K562 (cell line): ENCODE results near the gene RHOBTB3. TPM values are rescaled to one million over a fixed set of nuclear protein-coding genes. Genes with fewer than 3 reads are reported as not detected.

Experiments used
- ATAC-seq: fragments of 200-7000 bp; cut with Tn5 transposase; 3 replicates; pipeline ENCODE4 v1.9.1; 2020; ENCODE audit warnings: moderate library complexity
- BruUV-seq: library from RNA; stranded (reverse); fragments of 400-500 nt; replicated peaks from 2 replicates; lab custom pipeline; 2021; lab: Mats Ljungman, UMichigan
- CTCF ChIA-PET: fragments of 300-600 bp; formaldehyde crosslinking; extraction: SDS; loops from one replicate; lab custom pipeline; 2021; ENCODE audit warnings: low intra/inter-chr PET ratio; lab: Yijun Ruan, JAX
- POLR2A ChIA-PET: fragments of 300-600, 350-650 bp; sonication (Branson Sonifier 250); formaldehyde crosslinking; extraction: SDS; loops from one replicate; lab custom pipeline; 2021; ENCODE audit warnings: antibody characterized with exemption, inconsistent platforms; lab: Yijun Ruan, JAX
- DNase-seq, 4 experiments: peaks; one replicate each; pipeline versions ENCODE4 v3.0.0 to v3.0.0-alpha.2; 2011 to 2018; ENCODE audit warnings: low spot score in 3 of 4, mixed read lengths in 3 of 4; ENCODE audit errors: extremely low read depth in 1 of 4
- FAIRE-seq: peaks from 2 replicates; lab custom pipeline; 2011; peaks lifted over from hg19 to GRCh38; lab: Jason Lieb, UNC
- H2AFZ ChIP-seq: 2 replicates; pipeline ENCODE4 v1.6.0; 2011; ENCODE audit warnings: low read depth, low read length, control low read depth, inconsistent platforms
- H3K27ac ChIP-seq: fragments of 200-600 bp; 3 replicates; pipeline ENCODE4 v1.8.0; 2011; ENCODE audit warnings: low read depth, mild to moderate bottlenecking, control low read depth, inconsistent platforms, low read length, moderate library complexity, mixed read lengths; ENCODE audit errors: extremely low read depth
- H3K27me3 ChIP-seq, 2 experiments: fragments of 300-600 bp in 1 of 2; 2 replicates in 1 of 2; 3 replicates in 1 of 2; pipeline versions ENCODE4 v1.6.0 to v1.8.0; 2011; ENCODE audit warnings: inconsistent platforms in 2 of 2, low read length in 2 of 2, mild to moderate bottlenecking in 1 of 2, mixed read lengths in 1 of 2, moderate library complexity in 1 of 2; ENCODE audit not compliant: control insufficient read depth in 2 of 2, insufficient read depth in 2 of 2
- H3K36me3 ChIP-seq: fragments of 300-600 bp; 3 replicates; pipeline ENCODE4 v1.8.0; 2011; ENCODE audit warnings: mild to moderate bottlenecking, low read length, inconsistent platforms; ENCODE audit not compliant: control insufficient read depth, insufficient read depth
- H3K4me1 ChIP-seq, 2 experiments: fragments of 200-600 bp in 1 of 2; replicated peaks in 1 of 2; 2 replicates in 1 of 2; 3 replicates in 1 of 2; pipeline versions ENCODE4 v1.5.1 to v1.8.0; 2011; ENCODE audit warnings: inconsistent platforms in 2 of 2, low read length in 2 of 2, mild to moderate bottlenecking in 1 of 2, mixed read lengths in 1 of 2, moderate library complexity in 1 of 2; ENCODE audit not compliant: control insufficient read depth in 2 of 2, insufficient read depth in 2 of 2
- H3K4me2 ChIP-seq: 2 replicates; pipeline ENCODE4 v1.6.1; 2011; ENCODE audit warnings: low read length, control low read depth, inconsistent platforms, mixed read lengths; ENCODE audit not compliant: insufficient read depth
- H3K4me3 ChIP-seq: fragments of 200-600 bp; sonication (generic), shearing (Covaris generic); 2 replicates; pipeline ENCODE4 v1.5.1; 2016; ENCODE audit warnings: control low read depth, inconsistent platforms
- H3K79me2 ChIP-seq: fragments of 200-600 bp; 3 replicates; pipeline ENCODE4 v1.8.0; 2011; ENCODE audit warnings: low read length, inconsistent platforms; ENCODE audit not compliant: control insufficient read depth, insufficient read depth
- H3K9ac ChIP-seq, 2 experiments: 2 replicates each; pipeline versions ENCODE4 v1.6.0 to v1.6.1; 2011; ENCODE audit warnings: low read depth in 2 of 2, low read length in 2 of 2, control low read depth in 1 of 2, inconsistent platforms in 1 of 2, mild to moderate bottlenecking in 1 of 2, mixed read lengths in 1 of 2; ENCODE audit not compliant: insufficient read depth in 1 of 2
- H3K9me1 ChIP-seq: one replicate; pipeline ENCODE4 v1.6.0; 2011; ENCODE audit warnings: inconsistent platforms, mild to moderate bottlenecking, low read length, moderate library complexity; ENCODE audit not compliant: control insufficient read depth, insufficient read depth
- H3K9me3 ChIP-seq: replicated peaks from 2 replicates; pipeline ENCODE4 v1.5.1; 2011; ENCODE audit warnings: low read depth, low read length, inconsistent platforms; ENCODE audit not compliant: control insufficient read depth, insufficient read depth
- H4K20me1 ChIP-seq: replicated peaks from 2 replicates; pipeline ENCODE4 v1.6.1; 2011; ENCODE audit warnings: low read length, inconsistent platforms, mixed read lengths; ENCODE audit not compliant: control insufficient read depth, insufficient read depth
- ATF7 ChIP-seq: fragments of 450-650 bp; IDR thresholded peaks from 2 replicates; pipeline ENCODE4 v1.7.1; 2014; ENCODE audit warnings: mild to moderate bottlenecking, moderate library complexity
- CHD4 ChIP-seq: fragments of 200-600 bp; sonication (generic); IDR thresholded peaks from 3 replicates; pipeline ENCODE4 v1.6.1; 2012; ENCODE audit warnings: low read depth, mild to moderate bottlenecking, mixed read lengths, low read length, inconsistent platforms; ENCODE audit not compliant: insufficient read depth, insufficient replicate concordance, poor library complexity, severe bottlenecking
- E4F1 ChIP-seq: fragments of 250-450 bp; sonication (Bioruptor Pico); IDR thresholded peaks from 2 replicates; pipeline ENCODE4 v1.5.0; 2021; ENCODE audit warnings: mild to moderate bottlenecking, borderline replicate concordance
- HSF4 ChIP-seq: fragments of 250-450 bp; sonication (Bioruptor Pico); IDR thresholded peaks from 2 replicates; pipeline ENCODE4 v2.1.2; 2022; ENCODE audit warnings: mild to moderate bottlenecking, moderate library complexity, borderline replicate concordance
- IFI16 ChIP-seq: fragments of 250-450 bp; sonication (Bioruptor Pico); IDR thresholded peaks from 2 replicates; pipeline ENCODE4 v2.1.2; 2022; ENCODE audit warnings: mild to moderate bottlenecking, inconsistent platforms
- MCM2 ChIP-seq: fragments of 450-650 bp; IDR thresholded peaks from 2 replicates; pipeline ENCODE4 v1.6.1; 2017; ENCODE audit warnings: low read depth, mild to moderate bottlenecking
- RBM34 ChIP-seq: fragments of 200-400 bp; formaldehyde crosslinking; IDR thresholded peaks from 2 replicates; pipeline ENCODE4 v1.6.1; 2018; ENCODE audit warnings: low read length, borderline replicate concordance; ENCODE audit not compliant: insufficient read depth
- TCF7L2 ChIP-seq: fragments of 150-350 bp; IDR thresholded peaks from 2 replicates; pipeline ENCODE4 v1.6.1; 2016; ENCODE audit warnings: low read depth, mild to moderate bottlenecking, low read length, moderate library complexity
- THRB ChIP-seq: fragments of 450-650 bp; formaldehyde crosslinking; conservative IDR thresholded peaks from 2 replicates; pipeline ENCODE4 v1.4.0; 2022; ENCODE audit warnings: mild to moderate bottlenecking, missing genetic modification characterization
- ZNF143 ChIP-seq: sonication (generic); formaldehyde crosslinking; IDR thresholded peaks from 2 replicates; pipeline ENCODE4 v1.9.0; 2022; ENCODE audit warnings: mild to moderate bottlenecking, missing genetic modification reagents
- ZNF644 ChIP-seq: fragments of 200-800 bp; sonication (Bioruptor generic); IDR thresholded peaks from 2 replicates; pipeline ENCODE4 v1.6.1; 2016; ENCODE audit warnings: low read depth, missing genetic modification characterization, missing compliant biosample characterization
- WGBS: fragments of 100-300 bp; shearing (Covaris generic); methylation state at CpG from one replicate; pipeline ENCODE4 v1.1.6; 2016; ENCODE audit warnings: low coverage, mixed read lengths; ENCODE audit not compliant: insufficient coverage; ENCODE audit errors: missing lambda C conversion rate; 5-methylcytosine and 5-hydroxymethylcytosine counted together
- in situ Hi-C: fragments of 300-500 bp; cut with MboI; formaldehyde crosslinking; loops from 4 replicates; pipeline ENCODE4 v1.15.0; 2018; ENCODE audit warnings: inconsistent platforms, mixed read lengths
- intact Hi-C: fragments of 100-400 bp; cut with micrococcal nuclease; formaldehyde crosslinking; loops from 2 replicates; pipeline ENCODE4 v1.14.2; 2022
- polyA plus RNA-seq, 8 experiments: library from polyadenylated mRNA; depleted of rRNA in 4 of 8; stranded (reverse) in 5 of 8; unstranded in 3 of 8; fragments of >200 nt; fragmentation: Nextera tagmentation in 2 of 8; fragmentation: Illumina TruSeq in 1 of 8; extraction: Ambion mirVana in 2 of 8; extraction: Trizol in 1 of 8; gene quantifications; 2 replicates each; pipeline versions ENCODE4 v1.2.1 to v1.2.3, GENCODE V29; 2011 to 2014; ENCODE audit warnings: inconsistent platforms in 1 of 8, missing spikeins in 1 of 8
- total RNA-seq, 7 experiments: library from RNA; depleted of rRNA in 6 of 7; stranded (reverse); fragments of >200 nt in 6 of 7; fragmentation: Illumina TruSeq in 2 of 7; extraction: Trizol in 2 of 7; gene quantifications; 2 replicates each; pipeline versions ENCODE4 v1.2.1 to v1.2.3, GENCODE V29; 2011 to 2021; ENCODE audit warnings: low replicate concordance in 1 of 7

Gene RHOBTB3
- total and polyA plus RNA-seq, 9 of the 15 experiments (the other 6 are each of a cell fraction or from before 2014, with no cell fraction given) = 39.7 to 143 (median 115) TPM

DNA sequence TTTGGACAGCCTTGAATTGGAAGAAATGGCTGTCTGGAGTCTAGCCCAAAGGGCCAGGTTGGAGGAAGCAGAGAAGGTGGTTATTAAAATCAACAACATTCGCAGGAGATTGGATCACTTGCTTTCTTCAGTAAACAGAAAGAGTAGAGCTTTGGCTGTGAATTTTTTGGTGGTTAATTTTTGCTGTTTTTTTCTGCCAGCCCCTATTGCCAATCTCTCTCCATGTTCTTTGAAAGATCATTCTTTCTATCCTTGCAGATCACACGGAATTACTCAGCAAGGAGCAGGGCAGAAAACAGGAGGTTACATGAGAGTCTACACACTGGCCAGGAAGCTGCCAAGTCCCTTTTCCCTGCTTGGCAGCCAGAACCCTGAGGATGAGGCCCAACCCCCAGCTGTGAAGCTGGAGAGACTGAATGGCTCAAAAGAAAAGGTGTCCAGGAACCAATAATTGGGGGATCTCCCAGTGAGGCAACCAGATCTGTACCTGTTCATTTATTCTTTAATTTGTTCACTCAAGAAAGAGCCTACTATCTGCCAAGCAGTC lies 78.4 kb downstream of the RHOBTB3 start:
- Histone ChIP-seq H3K27me3 (no peaks in the 10 kb centered on the region), H3K9me3 (no peaks in the 10 kb centered on the region), H3K4me2 (no peak overlapping the region), H3K27ac (no peak overlapping the region), H3K79me2 (no peaks in the 10 kb centered on the region), H3K4me3 (no peak overlapping the region), H3K4me1 (peaks cover 8 to 10% of the 10 kb centered on the region in 2 experiments; a peak in 4 of 5 replicates), H2AFZ (no peak overlapping the region), H3K36me3 (no peaks in the 10 kb centered on the region; the same call in 2 of the 3 replicates), H3K9me1 (no peaks in the 10 kb centered on the region), H3K9ac (no peak overlapping the region), H4K20me1 (no peaks in the 10 kb centered on the region)
- intact Hi-C loops (no loop called here), in situ Hi-C loops (no loop called here)
- CTCF ChIA-PET = no interaction called here
- FAIRE-seq (no peak), DNase-seq (no peak), ATAC-seq (no peak)
- TF ChIP-seq ZNF143 (CRISPR knock-in tag) (no peak), IFI16 (CRISPR knock-in tag) (no peak), THRB (no peak), E4F1 (CRISPR knock-in tag) (no peak), HSF4 (CRISPR knock-in tag) (no peak), MCM2 (no peak), RBM34 (no peak), TCF7L2 (no peak), CHD4 (no peak), ATF7 (no peak), ZNF644 (tag) (no peak)
- BruUV-seq = no TSS peak
- 21% methylated on average over 2 of the region's 2 CpGs for WGBS
- POLR2A ChIA-PET = no interaction called here
